Mucosa of descending colon (tissue), 3 donors: ENCODE results near the gene SPOPL. TPM values are rescaled to one million over a fixed set of nuclear protein-coding genes. Genes with fewer than 3 reads are reported as not detected.

Source experiments
- ATAC-seq: fragments of 200-7000 bp; cut with Tn5 transposase; one replicate; pipeline ENCODE4 v1.9.1; 2020; ENCODE audit warnings: mild to moderate bottlenecking, moderate library complexity
- DNase-seq, 3 donors: peaks; one replicate each; pipeline ENCODE4 v3.0.0-alpha.2; 2020
- H3K36me3 ChIP-seq: fragments of 200-600 bp; one replicate; pipeline ENCODE4 v1.8.0; 2021; ENCODE audit warnings: low read depth, mild to moderate bottlenecking
- H3K4me1 ChIP-seq: fragments of 200-600 bp; one replicate; pipeline ENCODE4 v1.8.0; 2021; ENCODE audit warnings: low read depth, mild to moderate bottlenecking
- H3K4me3 ChIP-seq: fragments of 200-600 bp; one replicate; pipeline ENCODE4 v1.8.0; 2021; ENCODE audit warnings: mild to moderate bottlenecking
- H3K9me3 ChIP-seq: fragments of 200-600 bp; one replicate; pipeline ENCODE4 v1.8.0; 2021; ENCODE audit warnings: mild to moderate bottlenecking
- intact Hi-C, 2 donors: fragments of 100-400 bp; cut with DNase I in 1 of 2; cut with micrococcal nuclease in 1 of 2; formaldehyde crosslinking; loops; one replicate each; pipeline versions ENCODE4 v1.11.0 to v1.11.1; 2022; cut with DNase I, micrococcal nuclease
- total RNA-seq, 3 donors: library from RNA; stranded (reverse); fragmentation: NEBNext Ultra II Directional in 2 of 3; extraction: Animal tissue kit (Norgen Biotek cat#: 25700) in 2 of 3; gene quantifications; one replicate each; pipeline versions ENCODE4 v1.2.1 to v1.2.4, GENCODE V29; 2021 to 2023
- TF ChIP-seq, protein P1 (sequence below): fragments of 200-600 bp; IDR thresholded peaks from one replicate; pipeline ENCODE4 v1.8.0; 2022; ENCODE audit warnings: antibody characterized with exemption, mild to moderate bottlenecking
- donor health status: DM: no; HTN: no; CAD: no; lungs with moderate emphysema.
- donor health status: DM: no; HTN: no; CAD: no.
- donor health status: DM: no; HTN: yes; CAD: no.

Gene SPOPL
- total RNA-seq, 3 donors from 2014 or later = 28.3 to 45.5 (median 33.2) TPM

DNA sequence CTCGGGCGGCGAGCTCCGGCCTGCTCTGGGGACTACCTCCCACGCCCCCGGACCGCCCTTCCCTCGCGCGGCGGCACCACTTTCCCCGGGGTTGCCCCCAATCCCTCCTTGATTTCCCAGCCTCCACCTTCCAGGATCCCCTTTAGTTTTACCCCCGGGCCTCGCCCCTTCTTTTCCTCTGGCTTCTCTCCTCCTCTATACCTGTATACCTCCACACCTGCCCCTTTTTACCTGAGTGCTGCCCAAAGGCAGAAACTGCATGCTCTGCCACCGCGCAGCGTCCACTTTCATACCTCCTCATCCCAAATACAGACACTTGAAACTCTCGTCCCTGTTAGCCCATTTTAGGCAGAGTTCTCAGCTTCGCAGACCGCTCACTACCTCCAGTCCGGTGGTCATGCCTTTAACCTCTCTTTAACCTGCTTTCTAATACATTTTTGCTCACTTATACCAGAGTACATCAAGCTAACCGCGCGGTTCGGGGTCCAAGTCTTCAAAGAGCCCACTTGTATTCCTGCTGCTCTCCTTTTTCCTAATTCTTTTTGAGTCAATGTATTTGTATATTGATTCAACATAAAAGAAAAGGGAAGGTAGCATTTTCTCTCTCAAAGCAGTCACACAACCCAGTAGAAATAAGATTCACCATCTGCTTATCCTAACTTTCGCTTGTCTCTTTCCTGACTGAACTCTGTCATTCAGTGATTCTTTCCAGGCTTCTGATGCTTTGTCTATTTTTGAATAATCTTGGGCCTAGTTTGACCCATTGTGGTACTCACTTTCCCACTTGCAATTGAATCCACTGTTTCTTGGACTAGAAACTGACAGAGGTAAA, 901 bp downstream of the SPOPL start:
- TF ChIP-seq, protein P1, sequence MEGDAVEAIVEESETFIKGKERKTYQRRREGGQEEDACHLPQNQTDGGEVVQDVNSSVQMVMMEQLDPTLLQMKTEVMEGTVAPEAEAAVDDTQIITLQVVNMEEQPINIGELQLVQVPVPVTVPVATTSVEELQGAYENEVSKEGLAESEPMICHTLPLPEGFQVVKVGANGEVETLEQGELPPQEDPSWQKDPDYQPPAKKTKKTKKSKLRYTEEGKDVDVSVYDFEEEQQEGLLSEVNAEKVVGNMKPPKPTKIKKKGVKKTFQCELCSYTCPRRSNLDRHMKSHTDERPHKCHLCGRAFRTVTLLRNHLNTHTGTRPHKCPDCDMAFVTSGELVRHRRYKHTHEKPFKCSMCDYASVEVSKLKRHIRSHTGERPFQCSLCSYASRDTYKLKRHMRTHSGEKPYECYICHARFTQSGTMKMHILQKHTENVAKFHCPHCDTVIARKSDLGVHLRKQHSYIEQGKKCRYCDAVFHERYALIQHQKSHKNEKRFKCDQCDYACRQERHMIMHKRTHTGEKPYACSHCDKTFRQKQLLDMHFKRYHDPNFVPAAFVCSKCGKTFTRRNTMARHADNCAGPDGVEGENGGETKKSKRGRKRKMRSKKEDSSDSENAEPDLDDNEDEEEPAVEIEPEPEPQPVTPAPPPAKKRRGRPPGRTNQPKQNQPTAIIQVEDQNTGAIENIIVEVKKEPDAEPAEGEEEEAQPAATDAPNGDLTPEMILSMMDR = no peak
- no peak for DNase-seq
- ATAC-seq = peak; percentile 34
- peak overlapping the region; percentile 81 for H3K4me3 ChIP-seq
- no peaks in the 10 kb centered on the region for H3K36me3 ChIP-seq
- no peaks in the 10 kb centered on the region for H3K9me3 ChIP-seq
- H3K4me1 ChIP-seq = peaks cover 33% of the 10 kb centered on the region
- intact Hi-C loops = no loop called here

DNA sequence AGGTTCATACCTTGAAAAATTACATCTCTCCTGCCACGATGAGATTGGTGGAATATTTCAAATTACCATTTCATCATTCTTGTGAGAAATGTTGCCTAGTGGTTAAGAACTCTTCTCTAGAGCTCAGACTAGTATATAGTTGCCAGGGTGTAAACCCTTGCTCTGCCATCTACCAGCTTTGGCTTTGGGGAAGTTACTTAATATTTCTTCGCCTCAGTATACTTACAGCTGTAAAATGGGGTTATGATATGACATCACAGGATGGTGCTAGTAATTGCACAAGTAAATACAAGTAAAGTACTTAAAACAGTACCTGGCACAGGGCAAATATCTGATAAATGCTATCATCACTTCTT, 1.5 kb downstream of the SPOPL start:
- DNase-seq = no peak
- Histone ChIP-seq H3K9me3 (no peaks in the 10 kb centered on the region), H3K4me3 (no peak overlapping the region), H3K36me3 (no peaks in the 10 kb centered on the region), H3K4me1 (peaks cover 33% of the 10 kb centered on the region)
- intact Hi-C loops = no loop called here
- TF ChIP-seq, protein P1 = no peak
- ATAC-seq = no peak

DNA sequence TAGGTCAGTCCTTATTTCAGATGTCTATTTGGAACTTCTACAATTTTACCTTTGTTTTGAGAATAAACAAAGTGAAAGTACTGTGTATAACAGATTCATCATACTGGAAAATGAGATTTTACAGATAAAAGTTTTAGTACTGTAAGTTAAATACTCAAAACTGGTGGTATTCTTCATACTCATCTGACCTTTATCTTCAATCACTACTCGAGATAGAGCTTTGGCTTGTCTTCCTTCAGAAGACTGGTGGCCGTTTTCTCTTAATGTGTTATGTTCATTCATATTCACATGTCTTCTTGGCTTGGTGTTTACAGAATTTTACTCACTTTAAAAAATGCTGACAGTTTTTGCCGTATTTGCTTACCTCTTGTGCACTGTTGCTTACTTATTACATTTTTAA, 2.1 kb downstream of the SPOPL start:
- DNase-seq (no peak), ATAC-seq (no peak)
- Histone ChIP-seq H3K4me3 (no peak overlapping the region), H3K36me3 (no peaks in the 10 kb centered on the region), H3K4me1 (peaks cover 33% of the 10 kb centered on the region), H3K9me3 (no peaks in the 10 kb centered on the region)
- intact Hi-C loops = no loop called here
- TF ChIP-seq, protein P1 = no peak

DNA sequence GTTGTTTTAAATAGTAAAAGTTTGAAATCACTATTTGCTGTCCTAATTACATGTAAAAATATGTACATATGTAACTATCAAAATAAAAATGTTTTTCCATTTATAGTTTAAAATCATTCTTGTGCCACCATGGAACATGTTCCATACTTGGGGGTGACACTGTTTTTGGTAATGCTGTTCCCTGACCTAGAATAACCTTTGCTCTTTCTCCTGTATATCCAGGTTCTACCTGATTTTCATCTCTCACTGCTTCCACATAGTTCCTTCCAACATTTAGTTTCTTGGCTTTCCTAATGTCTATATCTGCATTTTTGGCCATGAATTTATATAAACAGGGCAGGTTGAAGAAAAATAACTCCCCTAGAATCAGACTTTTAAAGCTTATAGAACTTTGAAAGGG, 2.5 kb downstream of the SPOPL start:
- intact Hi-C loops = no loop called here
- TF ChIP-seq, protein P1 = no peak
- peaks cover 33% of the 10 kb centered on the region for H3K4me1 ChIP-seq
- no peak overlapping the region for H3K4me3 ChIP-seq
- DNase-seq = no peak
- H3K9me3 ChIP-seq = no peaks in the 10 kb centered on the region
- no peaks in the 10 kb centered on the region for H3K36me3 ChIP-seq
- ATAC-seq = no peak

DNA sequence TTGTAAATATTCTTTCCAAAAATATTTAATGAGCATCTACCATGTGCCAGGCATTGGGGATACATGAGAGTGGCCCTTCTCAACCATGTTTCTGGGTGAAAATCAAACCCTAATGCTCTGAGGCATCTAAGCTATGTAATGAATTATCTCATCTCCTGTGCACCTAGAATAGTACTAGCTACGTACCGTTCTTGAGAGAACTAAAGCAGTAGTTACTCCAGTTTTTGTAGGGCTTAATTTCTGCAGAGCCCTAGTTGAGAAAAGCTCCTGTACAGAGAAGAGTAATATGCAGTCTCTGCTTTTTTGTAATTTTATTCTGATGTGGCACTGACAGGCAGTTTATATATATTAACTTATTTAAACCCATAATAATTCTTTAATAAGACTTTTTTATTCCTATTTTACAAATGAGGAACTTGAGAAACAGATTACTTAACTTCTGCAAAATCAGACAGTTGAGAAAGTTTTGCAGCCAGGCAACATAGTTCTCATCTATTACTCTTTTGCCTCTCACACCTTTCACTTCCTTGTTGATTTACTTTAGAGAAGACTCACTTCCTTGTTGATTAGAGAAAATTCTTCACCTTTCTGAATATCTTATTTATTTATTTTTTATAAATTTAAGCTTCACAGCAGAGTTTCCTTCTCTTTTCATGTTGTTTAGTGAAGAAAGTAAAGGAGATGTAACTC, 3.1 kb downstream of the SPOPL start:
- intact Hi-C loops = no loop called here
- TF ChIP-seq, protein P1 = no peak
- H3K36me3 ChIP-seq = no peaks in the 10 kb centered on the region
- no peak overlapping the region for H3K4me3 ChIP-seq
- DNase-seq = no peak
- H3K9me3 ChIP-seq = no peaks in the 10 kb centered on the region
- no peak for ATAC-seq
- H3K4me1 ChIP-seq = peaks cover 33% of the 10 kb centered on the region
